Pancreas (tissue), 10 donors: ENCODE measurements around the gene DOK4. TPM values are rescaled to one million over a fixed set of nuclear protein-coding genes. Genes with fewer than 3 reads are reported as not detected.

Source experiments
- ATAC-seq, 4 donors: fragments of 200-7000 bp; cut with Tn5 transposase; one replicate each; pipeline versions ENCODE4 v1.8.0 to v1.9.1; 2020; ENCODE audit warnings: mild to moderate bottlenecking in 4 of 4, moderate library complexity in 4 of 4
- DNase-seq, 6 donors: peaks; one replicate each; pipeline ENCODE4 v3.0.0-alpha.2; 2020
- FAIRE-seq: peaks from 2 replicates; lab custom pipeline; 2012; peaks lifted over from hg19 to GRCh38; lab: Jason Lieb, UNC
- H3K27ac ChIP-seq, 4 donors: fragments of 200-600 bp; sonication (generic); 1 replicate in 3 of 4; 2 replicates in 1 of 4; pipeline versions ENCODE4 v1.5.0 to v1.8.0; 2020
- H3K27me3 ChIP-seq, 4 donors: fragments of 200-600 bp; one replicate each; pipeline ENCODE4 v1.8.0; 2021
- H3K36me3 ChIP-seq, 3 donors: fragments of 200-600 bp; sonication (generic) in 1 of 3; one replicate each; pipeline versions ENCODE4 v1.5.0 to v1.8.0; 2020 to 2021
- H3K4me1 ChIP-seq, 3 donors: fragments of 200-600 bp; one replicate each; pipeline ENCODE4 v1.8.0; 2021
- H3K4me3 ChIP-seq, 4 donors: fragments of 200-600 bp; sonication (generic) in 2 of 4; one replicate each; pipeline versions ENCODE4 v1.5.0 to v1.8.0; 2020 to 2021
- H3K9me3 ChIP-seq, 4 donors: fragments of 200-600 bp; one replicate each; pipeline ENCODE4 v1.8.0; 2021
- CTCF ChIP-seq, 4 donors: fragments of 200-600 bp; sonication (generic) in 3 of 4; IDR thresholded peaks; one replicate each; pipeline versions ENCODE4 v1.5.0 to v1.8.0; 2021; ENCODE audit warnings: antibody characterized with exemption in 4 of 4
- WGBS, 2 donors: extraction: QIAGEN DNeasy Blood & Tissue Kit; methylation state at CpG; one replicate each; pipeline ENCODE4 v1.1.7; 2013; 5-methylcytosine and 5-hydroxymethylcytosine counted together
- intact Hi-C, 3 donors: fragments of 100-400 bp; cut with DNase I; formaldehyde crosslinking; loops; one replicate each; pipeline versions ENCODE4 v1.11.1 to v1.14.2; 2022
- polyA plus RNA-seq, 2 donors: library from polyadenylated mRNA; stranded (reverse); fragments of 200-250 nt; gene quantifications; one replicate each; pipeline ENCODE4 v1.2.3, GENCODE V29; 2013
- total RNA-seq, 6 donors: library from RNA; stranded (reverse); fragmentation: NEBNext Ultra II Directional in 4 of 6; extraction: Animal tissue kit (Norgen Biotek cat#: 25700) in 4 of 6; gene quantifications; one replicate each; pipeline versions ENCODE4 v1.2.1 to v1.2.4, GENCODE V29; 2021 to 2023
- donor health status: healthy with polysubstance abuse.
- donor health status: DM: no; HTN: no; CAD: no; lungs with moderate emphysema.
- donor health status: DM: no; HTN: no; CAD: no.
- donor health status: control.
- donor health status: control.
- donor health status: Bipolar disorder and iron deficiency.
- donor health status: DM: yes; HTN: yes; CAD: no.
- donor health status: DM: no; HTN: no; CAD: no.
- donor health status: DM: no; HTN: no; CAD: no.
- donor health status: DM: yes; HTN: yes; CAD: no.

DOK4 gene
- total and polyA plus RNA-seq, 8 donors, result 9.2 to 26.4 (median 15.5) TPM

DNA sequence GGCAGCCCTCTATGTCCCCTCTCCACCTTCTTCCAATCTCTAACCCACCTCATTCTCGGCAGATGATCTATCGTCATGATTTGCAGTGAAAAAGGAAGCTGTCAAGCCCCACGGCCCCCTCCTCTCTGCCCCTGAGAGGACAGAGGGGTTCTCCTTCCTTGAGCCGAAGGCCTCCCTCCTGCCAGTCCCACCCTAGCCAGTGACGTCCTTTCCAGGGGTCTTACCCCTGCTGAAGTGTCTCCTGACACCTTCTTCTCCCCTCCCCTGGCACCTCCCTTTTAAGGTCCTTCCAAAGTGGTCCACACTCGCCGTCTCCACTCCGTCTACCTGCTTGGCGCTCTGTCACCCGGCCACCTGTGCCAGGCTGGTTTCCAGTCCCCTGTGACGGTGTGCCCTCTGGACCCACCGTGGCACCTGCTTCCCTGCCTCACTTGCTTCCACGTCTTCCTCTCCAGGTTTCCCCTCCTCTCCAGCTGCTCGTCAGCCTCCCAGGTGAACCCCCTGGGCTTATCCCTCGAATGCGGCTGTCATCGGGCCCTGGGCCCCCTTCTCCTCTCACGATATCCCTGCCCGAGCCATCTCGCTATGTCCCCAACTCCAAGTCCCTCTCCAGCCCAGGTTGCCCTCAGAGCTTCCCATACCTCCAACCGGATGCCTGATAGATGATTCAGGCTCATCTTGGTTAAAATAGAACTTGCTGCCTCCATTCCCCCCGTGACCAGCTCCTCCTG, 44.4 kb upstream of the DOK4 start:
- intact Hi-C loops, result no loop called here
- Histone ChIP-seq H3K27me3 (no peaks in the 10 kb centered on the region), H3K9me3 (no peaks in the 10 kb centered on the region), H3K4me1 (peaks cover 0 to 5% (median 0%) of the 10 kb centered on the region in 3 donors), H3K4me3 (no peak overlapping the region), H3K36me3 (no peaks in the 10 kb centered on the region), H3K27ac (no peak overlapping the region)
- ATAC-seq (no peak), FAIRE-seq (no peak), DNase-seq (peak in 1 of 6 donors; percentile 46)
- WGBS, 2 donors, result 79 to 83% methylated on average over 22 of the region's 22 CpGs
- no peak for TF ChIP-seq CTCF (IDR thresholded peaks at IDR 0.05)

GRCh38 chr16:57530104-57530521, 43.8 kb upstream of the DOK4 start:
- Histone ChIP-seq H3K4me3 (no peak overlapping the region), H3K27ac (no peak overlapping the region), H3K27me3 (no peaks in the 10 kb centered on the region), H3K4me1 (peaks cover 0 to 2% (median 0%) of the 10 kb centered on the region in 3 donors), H3K9me3 (no peaks in the 10 kb centered on the region), H3K36me3 (no peaks in the 10 kb centered on the region)
- ATAC-seq (peak in 3 of 4 donors; percentile 18 to 35 (median 27)), DNase-seq (peak in 1 of 6 donors; percentile 49), FAIRE-seq (no peak)
- no peak for TF ChIP-seq CTCF (IDR thresholded peaks at IDR 0.05)
- whole genome bisulfite sequencing, 2 donors, result 86 to 95% methylated on average over 6 to 7 of the region's 7 CpGs
- intact Hi-C loops, result no loop called here

DNA sequence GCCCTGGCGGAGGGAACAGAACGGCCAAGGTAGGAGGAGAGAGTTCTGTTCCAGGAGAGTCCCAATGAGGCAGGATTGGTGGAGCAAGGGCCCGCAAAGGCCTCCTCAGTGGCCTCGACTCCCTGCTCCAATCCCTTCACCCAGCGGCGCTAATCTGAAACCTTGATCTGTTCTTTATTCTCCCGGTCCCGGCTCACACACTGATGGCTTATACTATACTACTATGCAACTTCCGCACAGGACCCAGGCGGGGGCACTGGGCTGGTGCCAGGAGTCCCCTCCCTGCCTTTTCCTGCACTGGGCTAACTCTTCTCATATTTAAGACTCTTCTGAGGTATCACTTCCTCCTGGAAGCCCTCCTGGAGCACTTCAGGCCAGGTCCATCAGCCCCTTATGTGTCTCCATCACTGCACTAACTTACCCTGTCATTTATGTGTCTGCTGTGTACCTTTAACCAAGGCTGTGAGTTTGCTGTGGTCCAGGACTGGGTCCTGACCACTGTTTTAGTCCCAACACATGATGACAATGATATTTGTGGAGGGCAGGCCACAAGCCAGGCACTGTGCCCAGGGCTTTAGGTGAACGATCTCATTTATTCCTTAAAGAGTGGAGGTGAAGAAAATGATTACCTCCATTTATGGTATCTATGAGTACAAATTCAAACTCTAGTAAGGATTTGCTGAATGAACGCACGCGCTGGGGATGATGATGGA, 43.3 kb upstream of the DOK4 start:
- WGBS, 2 donors, result 78 to 82% methylated on average over 14 of the region's 14 CpGs
- TF ChIP-seq CTCF (IDR thresholded peaks at IDR 0.05), result no peak
- H3K27ac ChIP-seq, result no peak overlapping the region
- intact Hi-C loops, result no loop called here
- no peaks in the 10 kb centered on the region for H3K4me1 ChIP-seq
- no peaks in the 10 kb centered on the region for H3K27me3 ChIP-seq
- FAIRE-seq, result no peak
- H3K36me3 ChIP-seq, result no peaks in the 10 kb centered on the region
- H3K4me3 ChIP-seq, result no peak overlapping the region
- H3K9me3 ChIP-seq, result no peaks in the 10 kb centered on the region
- peak in 1 of 6 donors; percentile 35 for DNase-seq
- ATAC-seq, result no peak

- DNase-seq (peak in 2 of 6 donors; percentile 52 to 65), FAIRE-seq (no peak), ATAC-seq (peak in 2 of 4 donors; percentile 56 to 59)
- Histone ChIP-seq H3K9me3 (no peaks in the 10 kb centered on the region), H3K36me3 (no peaks in the 10 kb centered on the region), H3K4me3 (peak overlapping the region in 3 of 4 donors; percentile 5 to 22 (median 16)), H3K27me3 (no peaks in the 10 kb centered on the region), H3K4me1 (no peaks in the 10 kb centered on the region), H3K27ac (no peak overlapping the region)
- 32 to 50% methylated on average over 98 to 126 of the region's 126 CpGs for WGBS, 2 donors
- intact Hi-C loops, result no loop called here
- TF ChIP-seq CTCF (IDR thresholded peaks at IDR 0.05), result no peak
Measured at GRCh38 chr16:57528499-57529390, 42.5 kb upstream of the DOK4 start.
